ENCODE measurements around the gene ALAD. TPM values are rescaled to one million over a fixed set of nuclear protein-coding genes. Genes with fewer than 3 reads are reported as not detected.
"Not testable (repeated sequence)": the region's sequence is repeated elsewhere in the genome, so short reads cannot be mapped to it uniquely, and the experiment has no call there.

ALAD gene
- 19.3 TPM for total RNA-seq (ENCODE audit: unreplicated experiment)
- long read RNA-seq, transcript ALAD-201 (12 exons, 3,173 nt): major isoform, 6 of 9 reads
- long read RNA-seq, partial matches to known transcripts: 0 of 9 reads
- long read RNA-seq, other reads (novel, unspliced or antisense): 3 of 9 reads

DNA sequence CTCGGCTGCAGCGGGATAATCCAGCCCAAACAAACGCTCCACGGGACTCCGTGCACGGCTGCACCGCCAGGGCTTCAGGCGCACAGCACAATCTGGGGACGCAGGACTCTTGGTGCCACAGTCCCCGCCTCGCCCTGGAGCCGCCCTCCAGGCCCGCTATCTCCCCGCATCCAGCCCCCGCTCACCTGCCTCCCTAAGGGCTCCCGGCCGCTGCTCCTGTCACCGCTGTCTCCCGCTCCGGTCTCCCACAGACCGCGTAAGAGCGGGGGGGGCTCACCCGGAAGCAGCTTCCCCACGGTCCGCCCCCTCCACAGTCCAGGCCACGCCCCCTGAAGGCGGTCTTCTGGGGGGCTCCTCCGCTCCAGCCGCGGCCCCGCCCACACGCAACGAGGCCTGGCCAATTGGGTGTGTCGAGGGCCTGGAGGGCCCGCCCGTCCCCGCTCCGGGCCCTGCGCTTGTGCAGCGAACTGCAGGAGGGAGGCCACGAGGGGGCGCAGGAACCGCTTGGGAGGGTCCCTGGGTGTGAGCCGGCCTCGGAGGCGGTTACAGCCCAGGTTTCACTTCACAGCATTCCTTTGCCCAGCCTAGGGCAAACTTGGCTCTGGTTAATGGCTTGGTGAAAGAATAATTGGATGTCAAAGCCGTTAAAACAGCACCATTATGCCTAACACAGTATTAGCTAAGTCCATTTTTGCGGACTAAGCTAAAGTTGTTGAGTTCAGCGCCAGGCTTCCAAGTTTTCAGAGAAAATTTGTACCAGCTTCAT, at the start of gene ALAD:
TSS of gene ALAD (minus strand) at position 258 of the 766 bp plus-strand sequence. CDS start 7,725 bp downstream, outside the sequence.
- H3K4me1 Mint-ChIP-seq (ENCODE audit: unreplicated experiment): peaks cover 9% of the 10 kb centered on the region
- no peaks in the 10 kb centered on the region for H3K36me3 Mint-ChIP-seq (ENCODE audit: low read depth, unreplicated experiment)
- DNase-seq (ENCODE audit: low spot score): peak; percentile 100
- no peak within 1 kb of the TSS for H3K27ac Mint-ChIP-seq (ENCODE audit: unreplicated experiment)
- peak within 1 kb of the TSS; percentile 90 for H3K4me3 Mint-ChIP-seq (ENCODE audit: unreplicated experiment)
- no peaks in the 10 kb centered on the region for H3K9me3 Mint-ChIP-seq (ENCODE audit: unreplicated experiment)
- peaks cover 3% of the 10 kb centered on the region for H3K27me3 Mint-ChIP-seq (ENCODE audit: unreplicated experiment)
- TF ChIP-seq, protein P1, sequence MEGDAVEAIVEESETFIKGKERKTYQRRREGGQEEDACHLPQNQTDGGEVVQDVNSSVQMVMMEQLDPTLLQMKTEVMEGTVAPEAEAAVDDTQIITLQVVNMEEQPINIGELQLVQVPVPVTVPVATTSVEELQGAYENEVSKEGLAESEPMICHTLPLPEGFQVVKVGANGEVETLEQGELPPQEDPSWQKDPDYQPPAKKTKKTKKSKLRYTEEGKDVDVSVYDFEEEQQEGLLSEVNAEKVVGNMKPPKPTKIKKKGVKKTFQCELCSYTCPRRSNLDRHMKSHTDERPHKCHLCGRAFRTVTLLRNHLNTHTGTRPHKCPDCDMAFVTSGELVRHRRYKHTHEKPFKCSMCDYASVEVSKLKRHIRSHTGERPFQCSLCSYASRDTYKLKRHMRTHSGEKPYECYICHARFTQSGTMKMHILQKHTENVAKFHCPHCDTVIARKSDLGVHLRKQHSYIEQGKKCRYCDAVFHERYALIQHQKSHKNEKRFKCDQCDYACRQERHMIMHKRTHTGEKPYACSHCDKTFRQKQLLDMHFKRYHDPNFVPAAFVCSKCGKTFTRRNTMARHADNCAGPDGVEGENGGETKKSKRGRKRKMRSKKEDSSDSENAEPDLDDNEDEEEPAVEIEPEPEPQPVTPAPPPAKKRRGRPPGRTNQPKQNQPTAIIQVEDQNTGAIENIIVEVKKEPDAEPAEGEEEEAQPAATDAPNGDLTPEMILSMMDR (IDR thresholded peaks at IDR 0.05; ENCODE audit: unreplicated experiment): peak; percentile 85

GRCh38 chr9:113449376-113449775, 48.3 kb upstream of the ALAD start:
- no peak for DNase-seq (ENCODE audit: low spot score)
- H3K9me3 Mint-ChIP-seq (ENCODE audit: unreplicated experiment): no peaks in the 10 kb centered on the region
- H3K27me3 Mint-ChIP-seq (ENCODE audit: unreplicated experiment): no peaks in the 10 kb centered on the region
- no peak overlapping the region for H3K27ac Mint-ChIP-seq (ENCODE audit: unreplicated experiment)
- H3K4me1 Mint-ChIP-seq (ENCODE audit: unreplicated experiment): peaks cover 4% of the 10 kb centered on the region
- no peaks in the 10 kb centered on the region for H3K36me3 Mint-ChIP-seq (ENCODE audit: low read depth, unreplicated experiment)
- TF ChIP-seq, protein P1 (IDR thresholded peaks at IDR 0.05; ENCODE audit: unreplicated experiment): no peak
- H3K4me3 Mint-ChIP-seq (ENCODE audit: unreplicated experiment): no peak overlapping the region

GRCh38 chr9:113446323-113446740, 45.2 kb upstream of the ALAD start:
- no peaks in the 10 kb centered on the region for H3K27me3 Mint-ChIP-seq (ENCODE audit: unreplicated experiment)
- H3K9me3 Mint-ChIP-seq (ENCODE audit: unreplicated experiment): no peaks in the 10 kb centered on the region
- peaks cover 4% of the 10 kb centered on the region for H3K4me1 Mint-ChIP-seq (ENCODE audit: unreplicated experiment)
- DNase-seq (ENCODE audit: low spot score): no peak
- no peak overlapping the region for H3K4me3 Mint-ChIP-seq (ENCODE audit: unreplicated experiment)
- TF ChIP-seq, protein P1 (IDR thresholded peaks at IDR 0.05; ENCODE audit: unreplicated experiment): peak; percentile 73
- H3K36me3 Mint-ChIP-seq (ENCODE audit: low read depth, unreplicated experiment): no peaks in the 10 kb centered on the region
- H3K27ac Mint-ChIP-seq (ENCODE audit: unreplicated experiment): no peak overlapping the region

GRCh38 chr9:113444736-113445135, 43.7 kb upstream of the ALAD start:
- H3K4me1 Mint-ChIP-seq (ENCODE audit: unreplicated experiment): peaks cover 4% of the 10 kb centered on the region
- no peaks in the 10 kb centered on the region for H3K36me3 Mint-ChIP-seq (ENCODE audit: low read depth, unreplicated experiment)
- no peak for DNase-seq (ENCODE audit: low spot score)
- H3K27me3 Mint-ChIP-seq (ENCODE audit: unreplicated experiment): no peaks in the 10 kb centered on the region
- TF ChIP-seq, protein P1 (IDR thresholded peaks at IDR 0.05; ENCODE audit: unreplicated experiment): no peak
- no peak overlapping the region for H3K4me3 Mint-ChIP-seq (ENCODE audit: unreplicated experiment)
- no peak overlapping the region for H3K27ac Mint-ChIP-seq (ENCODE audit: unreplicated experiment)
- no peaks in the 10 kb centered on the region for H3K9me3 Mint-ChIP-seq (ENCODE audit: unreplicated experiment)

DNA sequence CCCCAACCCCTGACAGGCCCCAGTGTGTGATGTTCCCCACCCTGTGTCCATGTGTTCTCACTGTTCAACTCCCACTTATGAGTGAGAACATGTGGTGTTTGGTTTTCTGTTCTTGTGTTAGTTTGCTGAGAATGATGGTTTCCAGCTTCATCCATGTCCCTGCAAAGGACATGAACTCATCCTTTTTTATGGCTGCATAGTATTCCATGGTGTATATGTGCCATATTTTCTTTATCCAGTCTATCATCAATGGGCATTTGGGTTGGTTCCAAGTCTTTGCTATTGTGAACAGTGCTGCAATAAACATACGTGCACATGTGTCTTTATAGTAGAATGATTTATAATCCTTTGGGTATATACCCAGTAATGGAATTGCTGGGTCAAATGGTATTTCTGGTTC, 36.6 kb upstream of the ALAD start:
- H3K9me3 Mint-ChIP-seq (ENCODE audit: unreplicated experiment); H3K27ac Mint-ChIP-seq (ENCODE audit: unreplicated experiment); H3K27me3 Mint-ChIP-seq (ENCODE audit: unreplicated experiment); H3K4me3 Mint-ChIP-seq (ENCODE audit: unreplicated experiment); H3K36me3 Mint-ChIP-seq (ENCODE audit: low read depth, unreplicated experiment); H3K4me1 Mint-ChIP-seq (ENCODE audit: unreplicated experiment); DNase-seq (ENCODE audit: low spot score): not testable (repeated sequence)

All from endothelial cell (in vitro differentiated cells).